Middle frontal gyrus (tissue), 1 donor: ENCODE results near the gene RSPH3.
"Not testable (repeated sequence)": the region's sequence is repeated elsewhere in the genome, so short reads cannot be mapped to it uniquely, and the experiment has no call there.

Experiments used
- DNase-seq: peaks from one replicate; pipeline ENCODE4 v3.0.0-alpha.2; 2015; ENCODE audit warnings: low spot score; ENCODE audit errors: extremely low spot score

The RSPH3 gene

GRCh38 chr6:158999666-159000403, at the start of gene RSPH3:
RSPH3 (minus strand) TSS chr6:159000202; CDS start chr6:158999550, 652 bp downstream.
- DNase-seq: peak; percentile 84

- DNase-seq: no peak
These were observed 48.1 kb upstream of the RSPH3 start for GRCh38 chr6:159047891-159048685.

GRCh38 chr6:159045801-159046200, 45.8 kb upstream of the RSPH3 start:
- DNase-seq: no peak

- no peak for DNase-seq
These were observed 45.1 kb upstream of the RSPH3 start, which contains the start of gene TAGAP for GRCh38 chr6:159044899-159045727. TAGAP (minus strand) TSS chr6:159044991; CDS start chr6:159044146, 845 bp downstream.

DNA sequence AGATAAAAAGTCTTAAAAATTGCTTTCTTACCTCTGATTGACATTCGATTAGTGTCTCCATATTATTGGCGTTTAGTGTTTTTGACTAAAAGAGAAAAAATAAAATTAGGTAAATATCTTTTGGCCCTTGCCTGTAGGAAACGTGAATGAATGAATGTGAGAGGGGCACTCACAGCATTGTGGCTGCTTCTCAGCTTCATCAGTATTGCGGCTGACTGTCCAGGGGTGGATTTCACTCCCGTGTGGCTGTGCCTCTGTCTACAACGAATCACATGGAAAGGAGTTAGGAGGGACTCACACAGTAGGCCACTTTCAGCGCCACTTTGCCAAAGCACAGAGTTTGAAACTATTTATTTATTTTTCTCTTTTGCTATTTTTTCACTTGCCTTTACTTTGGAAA, 43.9 kb upstream of the RSPH3 start:
- no peak for DNase-seq

DNA sequence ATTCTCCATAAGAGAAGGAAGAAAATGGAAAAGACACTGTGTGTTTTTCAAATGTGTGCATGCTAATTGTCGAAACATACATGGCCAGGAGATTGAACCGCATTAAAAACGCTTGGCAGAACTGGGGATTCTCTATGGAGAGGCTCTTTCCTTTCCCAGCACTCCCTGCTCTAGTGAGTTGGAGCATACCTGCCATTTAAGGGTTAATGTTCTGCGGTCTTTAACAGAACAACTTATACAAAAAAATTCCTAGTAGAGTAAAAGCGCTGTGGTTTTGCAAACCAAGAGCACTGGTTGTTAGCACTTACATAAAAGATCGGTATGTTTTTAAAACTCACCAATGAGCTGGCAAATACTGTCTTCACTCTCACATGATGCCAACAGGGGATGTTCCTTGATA, 43.2 kb upstream of the RSPH3 start:
- no peak for DNase-seq

- DNase-seq: no peak
These were observed 42.8 kb upstream of the RSPH3 start for GRCh38 chr6:159042826-159043181.

DNA sequence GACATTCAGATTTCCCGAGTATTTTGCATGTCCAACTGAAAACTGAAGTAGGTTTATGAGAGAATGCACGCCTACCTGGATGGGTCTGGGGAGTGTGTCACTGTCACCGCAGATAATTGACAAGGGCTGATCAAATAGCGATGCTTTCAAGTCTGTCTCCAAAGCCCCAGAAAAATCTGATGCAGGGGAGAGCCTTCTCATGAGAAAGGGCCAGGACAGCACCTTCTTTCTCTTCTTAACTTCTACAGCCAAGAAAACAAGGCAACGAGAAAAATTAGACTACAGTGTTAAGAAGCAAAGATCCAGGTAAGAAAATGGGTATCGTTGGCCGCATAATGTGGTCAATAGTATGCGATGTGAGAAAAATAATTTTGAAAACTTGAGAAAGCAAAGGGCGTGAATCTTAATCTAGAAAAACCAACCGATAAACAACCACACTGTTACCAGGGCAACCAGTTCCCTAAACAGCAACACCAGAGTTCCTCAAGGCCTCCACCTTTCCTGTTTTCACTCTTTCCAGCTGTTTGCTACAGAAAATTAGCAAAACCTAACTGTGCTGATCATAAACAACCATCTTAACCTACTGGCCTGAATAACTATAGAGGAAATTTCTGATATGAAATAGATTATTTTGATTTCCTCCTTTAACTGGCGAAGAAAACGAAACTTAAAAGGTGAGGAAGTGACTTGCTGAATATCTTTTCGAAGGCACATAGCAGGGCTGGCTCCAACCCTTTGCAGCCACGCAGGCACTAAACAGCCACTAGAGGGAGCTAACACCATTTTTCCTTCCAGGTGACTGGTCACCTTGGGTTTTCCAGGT, 42.2 kb upstream of the RSPH3 start:
- peak; percentile 43 for DNase-seq

DNA sequence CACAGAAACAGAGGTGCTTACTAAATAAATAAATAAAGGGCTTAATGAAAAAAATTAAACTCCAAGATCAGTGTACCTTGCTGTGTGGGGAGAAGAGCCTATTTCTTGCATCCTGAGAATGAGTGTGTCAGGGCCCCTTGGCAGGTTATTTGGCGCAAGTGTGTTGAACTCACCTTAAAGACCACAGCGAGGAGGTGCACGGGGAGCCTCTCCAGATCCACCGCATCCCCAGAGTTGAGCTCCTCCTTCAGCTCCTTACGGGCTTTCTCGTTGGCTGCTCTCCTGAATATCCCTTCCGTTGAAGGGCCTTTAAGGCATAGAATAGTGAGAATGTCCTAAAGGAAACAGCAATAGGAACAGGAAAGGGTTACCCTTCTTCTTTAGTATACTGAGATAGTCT, 41.2 kb upstream of the RSPH3 start:
- DNase-seq: no peak

GRCh38 chr6:159039885-159040258, 39.9 kb upstream of the RSPH3 start:
- no peak for DNase-seq

GRCh38 chr6:159038914-159039884, 39.2 kb upstream of the RSPH3 start:
- peak; percentile 10 for DNase-seq

DNA sequence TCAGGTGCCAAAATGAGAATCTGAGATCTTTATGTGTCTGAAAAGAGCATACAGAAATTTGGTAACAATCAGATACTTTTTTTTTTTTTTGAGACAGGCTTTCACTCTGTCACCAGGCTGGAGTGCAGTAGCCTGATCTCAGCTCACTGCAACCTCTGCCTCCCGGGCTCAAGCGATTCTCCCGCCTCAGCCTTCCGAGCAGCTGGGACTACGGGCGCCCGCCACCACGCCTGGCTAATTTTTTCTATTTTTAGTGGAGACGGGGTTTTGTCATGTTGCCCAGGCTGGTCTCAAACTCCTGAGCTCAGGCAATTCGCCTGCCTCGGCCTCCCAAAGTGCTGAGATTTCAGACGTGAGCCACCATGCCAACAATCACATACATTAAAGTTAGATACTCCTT, 38.3 kb upstream of the RSPH3 start:
- DNase-seq: not testable (repeated sequence)

- DNase-seq: no peak
These were observed 37.8 kb upstream of the RSPH3 start for GRCh38 chr6:159037756-159038290.

DNA sequence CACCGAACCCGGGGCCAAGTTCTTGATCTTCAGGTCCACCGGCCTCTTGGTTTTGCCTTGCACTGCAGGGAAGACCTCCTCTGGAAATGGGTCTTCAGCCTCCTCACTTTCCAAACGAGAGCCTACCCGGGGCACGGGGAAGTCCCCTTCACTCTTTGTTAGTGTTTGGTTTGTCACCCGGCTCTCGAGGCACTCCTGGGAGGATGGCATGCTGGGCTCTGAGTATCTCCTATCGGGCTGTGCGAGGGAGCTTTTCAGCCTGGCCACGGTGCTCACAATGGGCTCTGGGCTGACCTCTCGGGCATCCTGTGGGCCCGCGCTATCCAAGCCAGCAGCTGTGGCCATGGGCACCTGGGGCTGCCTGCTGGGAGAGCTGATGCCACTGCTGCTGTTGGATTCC, 36.7 kb upstream of the RSPH3 start:
- DNase-seq: no peak

DNA sequence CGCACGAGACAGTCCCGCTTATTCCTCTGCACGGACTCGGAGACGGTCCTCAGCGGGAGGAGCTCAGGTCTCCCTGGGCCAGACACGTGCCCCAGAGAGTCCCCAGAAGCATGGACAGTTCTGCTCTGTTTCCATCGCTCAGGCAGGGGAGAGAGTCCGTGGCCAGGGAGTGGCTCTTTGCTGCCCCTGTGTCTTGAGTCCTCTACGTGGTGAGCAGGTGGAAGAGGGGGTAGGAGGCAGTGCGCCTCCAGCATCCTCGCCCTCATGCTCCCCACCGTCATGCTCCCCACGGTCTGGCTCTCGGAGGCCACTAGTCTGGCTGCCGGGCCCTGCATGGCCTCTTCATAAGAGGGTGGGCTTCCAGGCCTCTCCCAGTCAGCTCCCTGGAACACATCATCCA, 35.9 kb upstream of the RSPH3 start:
- no peak for DNase-seq

GRCh38 chr6:159033160-159034049, 33.4 kb upstream of the RSPH3 start:
- DNase-seq: no peak

GRCh38 chr6:159031846-159032245, 31.8 kb upstream of the RSPH3 start:
- DNase-seq: no peak

DNA sequence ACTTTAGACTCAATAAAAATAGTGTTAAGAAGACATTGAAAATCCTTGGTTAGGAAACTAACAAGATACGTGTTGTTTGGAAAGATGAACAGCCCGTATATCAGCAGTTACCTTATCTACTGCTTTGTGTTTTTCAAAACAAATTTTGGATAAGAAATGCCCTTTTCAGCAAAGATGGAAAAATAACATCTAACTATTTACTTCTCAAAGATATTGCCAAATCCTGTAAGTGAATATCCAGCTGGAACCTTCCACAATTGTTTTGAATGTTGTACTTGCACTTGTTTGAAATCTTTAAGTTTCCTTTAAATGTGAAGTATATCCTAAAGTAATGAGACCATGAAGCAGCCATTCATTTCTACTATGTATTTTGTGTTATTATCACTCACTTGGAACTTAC, 30.2 kb upstream of the RSPH3 start:
- no peak for DNase-seq

DNA sequence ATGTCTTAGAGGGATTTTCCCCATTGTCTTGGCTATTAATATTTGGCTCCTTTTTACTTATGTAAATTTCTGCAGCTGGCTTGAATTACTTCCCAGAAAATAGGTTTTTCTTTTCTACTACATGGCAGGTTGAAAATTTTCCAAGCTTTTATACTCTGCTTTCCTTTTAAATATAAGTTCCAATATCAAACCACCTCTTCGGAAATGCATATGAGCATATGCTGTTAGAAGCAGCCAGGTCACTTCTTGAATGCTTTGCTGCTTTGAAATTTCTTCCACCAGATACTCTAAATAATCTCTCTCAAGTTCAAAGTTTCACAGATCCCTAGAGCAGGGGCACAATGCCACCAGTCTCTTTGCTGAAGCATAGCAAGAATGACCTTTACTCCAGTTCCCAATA, 25.2 kb upstream of the RSPH3 start:
- not testable (repeated sequence) for DNase-seq
